Neural progenitor cell (in vitro differentiated cells): ENCODE data around the gene DCD. TPM values are rescaled to one million over a fixed set of nuclear protein-coding genes. Genes with fewer than 3 reads are reported as not detected.

ENCODE experiments used
- DNase-seq: peaks from one replicate; pipeline ENCODE4 v3.0.0-alpha.2; 2016; ENCODE audit warnings: low spot score
- H2AFZ ChIP-seq: fragments of 200-600 bp; sonication (generic); replicated peaks from 2 replicates; pipeline ENCODE4 v1.6.1; 2016; ENCODE audit warnings: antibody characterized with exemption
- H3F3A ChIP-seq: fragments of 200-600 bp; sonication (generic); 2 replicates; pipeline ENCODE4 v1.6.1; 2016; ENCODE audit warnings: antibody characterized with exemption, low read depth
- H3K27ac ChIP-seq: fragments of 200-600 bp; sonication (generic); 2 replicates; pipeline ENCODE4 v1.5.1; 2016; ENCODE audit warnings: mild to moderate bottlenecking
- H3K27me3 ChIP-seq: fragments of 200-600 bp; sonication (generic); 2 replicates; pipeline ENCODE4 v1.6.1; 2016; ENCODE audit warnings: mild to moderate bottlenecking, moderate library complexity
- H3K36me3 ChIP-seq: fragments of 200-600 bp; sonication (generic); 2 replicates; pipeline ENCODE4 v1.5.1; 2016
- H3K4me1 ChIP-seq: fragments of 200-600 bp; sonication (generic); 2 replicates; pipeline ENCODE4 v1.6.1; 2016; ENCODE audit warnings: mixed run types
- H3K4me2 ChIP-seq: fragments of 200-600 bp; sonication (generic); 2 replicates; pipeline ENCODE4 v1.6.1; 2016
- H3K4me3 ChIP-seq: fragments of 200-600 bp; sonication (generic); 2 replicates; pipeline ENCODE4 v1.5.1; 2016
- H3K79me2 ChIP-seq: fragments of 200-600 bp; sonication (generic); 2 replicates; pipeline ENCODE4 v1.6.1; 2016; ENCODE audit warnings: low read depth
- H3K9ac ChIP-seq: fragments of 200-600 bp; sonication (generic); 2 replicates; pipeline ENCODE4 v1.6.1; 2016
- H3K9me3 ChIP-seq: fragments of 200-600 bp; sonication (generic); 2 replicates; pipeline ENCODE4 v1.5.1; 2016; ENCODE audit warnings: low read depth
- H4K20me1 ChIP-seq: fragments of 200-600 bp; sonication (generic); 2 replicates; pipeline ENCODE4 v1.6.1; 2016; ENCODE audit warnings: low read depth
- H3K27ac Mint-ChIP-seq: 3 replicates; pipeline ENCODE4 v1.8.0; 2021; ENCODE audit warnings: mixed read lengths
- H3K27me3 Mint-ChIP-seq: 2 replicates; pipeline ENCODE4 v1.8.0; 2022; ENCODE audit warnings: low read depth, mild to moderate bottlenecking, inconsistent platforms, moderate library complexity, mixed read lengths; ENCODE audit not compliant: insufficient read depth
- H3K36me3 Mint-ChIP-seq: 3 replicates; pipeline ENCODE4 v1.8.0; 2021; ENCODE audit warnings: mixed read lengths
- H3K4me1 Mint-ChIP-seq: 3 replicates; pipeline ENCODE4 v1.8.0; 2021; ENCODE audit warnings: mixed read lengths
- H3K4me3 Mint-ChIP-seq: 3 replicates; pipeline ENCODE4 v1.8.0; 2021; ENCODE audit warnings: mild to moderate bottlenecking, moderate library complexity, mixed read lengths
- H3K9me3 Mint-ChIP-seq: 3 replicates; pipeline ENCODE4 v1.8.0; 2020; ENCODE audit warnings: mixed read lengths
- EZH2 ChIP-seq: fragments of 200-600 bp; sonication (generic); IDR thresholded peaks from 2 replicates; pipeline ENCODE4 v1.6.1; 2017; ENCODE audit warnings: antibody characterized with exemption, mild to moderate bottlenecking, moderate library complexity
- EZH2phosphoT487 ChIP-seq: fragments of 200-600 bp; sonication (generic); IDR thresholded peaks from 2 replicates; pipeline ENCODE4 v1.6.1; 2017; ENCODE audit warnings: antibody characterized with exemption
- total RNA-seq: library from RNA; depleted of rRNA; stranded (reverse); fragments of >200 nt; gene quantifications from 2 replicates; pipeline ENCODE4 v1.2.3, GENCODE V29; 2015; ENCODE audit warnings: low replicate concordance
- TF ChIP-seq, protein P1 (sequence below): fragments of 200-600 bp; sonication (generic); IDR thresholded peaks from 2 replicates; pipeline ENCODE4 v1.5.1; 2017; ENCODE audit warnings: antibody characterized with exemption, mild to moderate bottlenecking

Gene DCD
- total RNA-seq, 1 donor from 2014 or later, result not detected

DNA sequence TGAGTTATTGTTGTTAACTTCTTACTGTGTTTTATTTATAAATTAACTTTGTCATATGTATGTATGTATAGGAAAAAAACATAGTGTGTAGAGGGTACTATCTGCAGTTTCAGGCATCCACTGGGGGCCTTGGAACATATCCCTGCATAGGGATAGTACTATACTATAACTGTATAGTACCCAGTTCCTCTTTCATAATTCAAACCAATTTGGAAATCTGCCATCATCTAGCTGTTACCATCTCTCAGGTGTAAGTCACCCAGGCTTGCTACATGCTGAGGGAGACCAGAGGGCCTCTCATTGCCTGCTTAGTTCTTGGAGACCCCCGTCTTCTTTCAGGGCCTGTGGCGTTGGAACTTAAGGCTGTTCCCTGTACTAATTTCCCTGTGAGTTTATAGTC lies 12.9 kb upstream of the DCD start:
- no peak overlapping the region for H2AFZ ChIP-seq
- no peak overlapping the region for H3K4me3 ChIP-seq
- Mint-ChIP-seq H3K4me3 (no peak overlapping the region), H3K27ac (no peak overlapping the region), H3K4me1 (peaks cover 3% of the 10 kb centered on the region), H3K27me3 (peaks cover 3% of the 10 kb centered on the region), H3K36me3 (no peaks in the 10 kb centered on the region), H3K9me3 (peaks cover 16% of the 10 kb centered on the region)
- no peak overlapping the region for H3K27ac ChIP-seq
- no peaks in the 10 kb centered on the region for H4K20me1 ChIP-seq
- H3K9ac ChIP-seq, result no peak overlapping the region
- no peaks in the 10 kb centered on the region for H3F3A ChIP-seq
- TF ChIP-seq, protein P1, sequence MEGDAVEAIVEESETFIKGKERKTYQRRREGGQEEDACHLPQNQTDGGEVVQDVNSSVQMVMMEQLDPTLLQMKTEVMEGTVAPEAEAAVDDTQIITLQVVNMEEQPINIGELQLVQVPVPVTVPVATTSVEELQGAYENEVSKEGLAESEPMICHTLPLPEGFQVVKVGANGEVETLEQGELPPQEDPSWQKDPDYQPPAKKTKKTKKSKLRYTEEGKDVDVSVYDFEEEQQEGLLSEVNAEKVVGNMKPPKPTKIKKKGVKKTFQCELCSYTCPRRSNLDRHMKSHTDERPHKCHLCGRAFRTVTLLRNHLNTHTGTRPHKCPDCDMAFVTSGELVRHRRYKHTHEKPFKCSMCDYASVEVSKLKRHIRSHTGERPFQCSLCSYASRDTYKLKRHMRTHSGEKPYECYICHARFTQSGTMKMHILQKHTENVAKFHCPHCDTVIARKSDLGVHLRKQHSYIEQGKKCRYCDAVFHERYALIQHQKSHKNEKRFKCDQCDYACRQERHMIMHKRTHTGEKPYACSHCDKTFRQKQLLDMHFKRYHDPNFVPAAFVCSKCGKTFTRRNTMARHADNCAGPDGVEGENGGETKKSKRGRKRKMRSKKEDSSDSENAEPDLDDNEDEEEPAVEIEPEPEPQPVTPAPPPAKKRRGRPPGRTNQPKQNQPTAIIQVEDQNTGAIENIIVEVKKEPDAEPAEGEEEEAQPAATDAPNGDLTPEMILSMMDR, result no peak
- TF ChIP-seq EZH2phosphoT487 (no peak), EZH2 (no peak)
- no peaks in the 10 kb centered on the region for H3K4me1 ChIP-seq
- H3K27me3 ChIP-seq, result no peaks in the 10 kb centered on the region
- H3K79me2 ChIP-seq, result no peaks in the 10 kb centered on the region
- no peaks in the 10 kb centered on the region for H3K9me3 ChIP-seq
- no peak overlapping the region for H3K4me2 ChIP-seq
- no peak for DNase-seq
- H3K36me3 ChIP-seq, result no peaks in the 10 kb centered on the region

DNA sequence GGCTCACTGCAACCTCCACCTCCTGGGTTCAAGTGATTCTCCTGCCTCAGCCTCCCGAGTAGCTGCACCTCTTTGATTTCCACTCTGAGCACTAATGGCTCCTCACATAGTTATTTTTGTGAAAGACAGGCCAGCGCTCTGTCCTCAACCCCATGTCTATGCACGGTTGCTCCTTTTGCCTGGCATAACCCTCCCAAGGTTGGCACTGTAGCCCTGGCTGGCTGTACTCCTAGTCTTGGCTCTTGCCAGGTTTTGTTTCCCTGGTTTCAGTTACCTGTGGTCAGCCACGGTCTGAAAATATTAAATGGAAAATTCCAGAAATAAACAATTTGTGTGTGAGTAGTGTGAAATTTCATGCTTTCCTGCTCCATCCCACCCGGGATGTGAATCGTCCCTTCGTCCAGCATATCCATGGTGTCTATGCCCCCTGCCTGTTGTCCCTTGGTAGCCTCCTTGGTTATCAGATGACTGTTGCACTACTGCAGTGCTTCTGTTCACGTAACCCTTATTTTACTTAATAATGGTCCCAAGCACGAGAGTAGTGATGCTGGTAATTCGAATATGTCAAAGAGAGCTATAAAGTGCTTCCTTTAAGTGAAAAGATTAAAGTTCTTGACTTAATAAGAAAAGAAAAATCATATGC lies 12.3 kb upstream of the DCD start:
- no peaks in the 10 kb centered on the region for H3K36me3 Mint-ChIP-seq

DNA sequence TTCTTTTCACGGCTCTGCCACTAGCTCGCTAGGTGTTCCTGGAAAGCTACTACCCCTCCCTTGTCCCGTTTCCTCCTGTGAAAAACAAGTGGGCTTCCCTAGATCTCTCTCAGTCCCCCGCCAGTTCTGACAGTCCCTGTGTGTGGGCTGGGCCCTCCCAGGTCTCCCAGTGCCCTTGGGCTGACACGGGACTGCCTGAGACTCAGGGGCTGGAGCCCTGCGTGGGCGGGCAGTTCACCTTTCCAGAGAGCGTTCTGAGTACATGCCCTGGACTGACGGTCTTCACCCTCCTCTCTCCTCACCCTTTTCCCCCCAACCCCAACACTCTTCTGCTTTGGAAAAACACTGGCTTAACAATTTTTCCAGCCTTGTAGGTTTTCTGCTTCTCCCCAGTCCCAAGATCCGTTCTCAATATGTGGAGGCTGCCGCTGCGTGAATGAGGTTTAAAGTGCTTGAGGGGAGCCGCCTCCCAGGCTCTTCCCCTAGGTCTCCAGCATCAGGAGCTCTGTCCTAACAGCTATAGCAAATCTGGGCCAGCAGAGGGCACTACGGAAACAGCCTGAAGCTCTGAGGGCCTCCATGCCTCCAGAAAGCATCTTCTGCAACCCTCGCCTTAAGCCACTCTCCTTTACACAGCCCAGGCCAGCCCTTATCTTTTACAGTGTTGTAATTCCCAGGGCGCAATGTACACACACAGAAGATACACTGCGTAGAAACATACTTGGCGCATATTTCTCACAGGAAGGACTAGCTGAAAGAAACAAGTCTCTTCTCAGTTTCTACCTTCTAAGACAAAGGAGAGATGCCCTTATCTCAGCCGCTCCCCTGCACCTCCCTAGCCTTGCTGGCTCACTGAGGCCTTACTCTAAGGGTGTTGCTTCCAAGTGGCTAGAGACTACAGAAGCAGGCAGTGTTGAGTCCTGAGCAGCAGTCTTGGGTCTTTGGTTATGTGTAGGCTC lies 10.4 kb upstream of the DCD start:
- Histone ChIP-seq H3F3A (peaks cover 15% of the 10 kb centered on the region), H3K9me3 (no peaks in the 10 kb centered on the region), H2AFZ (peak overlapping the region; percentile 27), H4K20me1 (no peaks in the 10 kb centered on the region), H3K4me3 (no peak overlapping the region), H3K79me2 (no peaks in the 10 kb centered on the region), H3K9ac (no peak overlapping the region), H3K4me1 (peaks cover 17% of the 10 kb centered on the region), H3K27me3 (no peaks in the 10 kb centered on the region), H3K27ac (no peak overlapping the region), H3K4me2 (no peak overlapping the region), H3K36me3 (no peaks in the 10 kb centered on the region)
- Mint-ChIP-seq H3K27ac (no peak overlapping the region), H3K36me3 (no peaks in the 10 kb centered on the region), H3K4me3 (no peak overlapping the region), H3K9me3 (peaks cover 16% of the 10 kb centered on the region), H3K27me3 (peaks cover 3% of the 10 kb centered on the region), H3K4me1 (peaks cover 11% of the 10 kb centered on the region)
- peak; percentile 73 for DNase-seq
- TF ChIP-seq, protein P1, result peak; percentile 71
- TF ChIP-seq EZH2phosphoT487, result no peak
- no peak for TF ChIP-seq EZH2

More for the DNA sequence above, 12.3 kb upstream of the DCD start:
- Histone ChIP-seq H3K4me3 (no peak overlapping the region), H3K27me3 (no peaks in the 10 kb centered on the region), H4K20me1 (no peaks in the 10 kb centered on the region), H3F3A (peaks cover 4% of the 10 kb centered on the region), H3K9me3 (no peaks in the 10 kb centered on the region), H3K36me3 (no peaks in the 10 kb centered on the region), H3K4me1 (peaks cover 4% of the 10 kb centered on the region), H3K79me2 (no peaks in the 10 kb centered on the region), H3K4me2 (no peak overlapping the region), H3K9ac (no peak overlapping the region), H3K27ac (no peak overlapping the region), H2AFZ (no peak overlapping the region)
- TF ChIP-seq EZH2phosphoT487 (no peak), EZH2 (no peak)
- TF ChIP-seq, protein P1, result no peak
- Mint-ChIP-seq H3K9me3 (peaks cover 16% of the 10 kb centered on the region), H3K4me1 (peaks cover 4% of the 10 kb centered on the region), H3K27me3 (peaks cover 3% of the 10 kb centered on the region), H3K27ac (no peak overlapping the region), H3K4me3 (no peak overlapping the region)
- no peak for DNase-seq
